Right renal cortex interstitium (tissue), 3 donors: ENCODE data around the gene PSMB11. TPM values are rescaled to one million over a fixed set of nuclear protein-coding genes. Genes with fewer than 3 reads are reported as not detected.
"Not testable (repeated sequence)": the region's sequence is repeated elsewhere in the genome, so short reads cannot be mapped to it uniquely, and the experiment has no call there.

Experiments used
- DNase-seq, 3 donors: peaks; one replicate each; pipeline ENCODE4 v3.0.0-alpha.2; 2013; ENCODE audit warnings: low read depth in 3 of 3, low spot score in 2 of 3
- polyA plus RNA-seq, 3 donors: library from polyadenylated mRNA; unstranded; fragments of 120-200 nt; gene quantifications; one replicate each; pipeline ENCODE4 v1.2.1, GENCODE V29; 2013; ENCODE audit not compliant: insufficient read length in 3 of 3

PSMB11 gene
- polyA plus RNA-seq = not detected

GRCh38 chr14:23042162-23042965, at the start of gene PSMB11:
Gene PSMB11 (plus strand): TSS chr14:23042212. CDS start chr14:23042226, 14 bp downstream.
- DNase-seq = no peak

- DNase-seq = no peak
Measured at GRCh38 chr14:22993517-22993916, 48.5 kb upstream of the PSMB11 start.

- no peak for DNase-seq
Measured at GRCh38 chr14:22994762-22995275, 47.2 kb upstream of the PSMB11 start.

GRCh38 chr14:22995889-22996625, 46.0 kb upstream of the PSMB11 start:
- no peak for DNase-seq

GRCh38 chr14:22996768-22997654, 45.0 kb upstream of the PSMB11 start:
- DNase-seq = peak in 2 of 3 donors; percentile 75 to 76

GRCh38 chr14:22997676-22998323, 44.2 kb upstream of the PSMB11 start:
- DNase-seq = no peak

GRCh38 chr14:22998329-22999012, 43.5 kb upstream of the PSMB11 start:
- DNase-seq = no peak

- no peak for DNase-seq
Measured at GRCh38 chr14:23000860-23001259, 41.2 kb upstream of the PSMB11 start.

- DNase-seq = no peak
Measured at GRCh38 chr14:23002592-23002991, 39.4 kb upstream of the PSMB11 start.

GRCh38 chr14:23004274-23004673, 37.7 kb upstream of the PSMB11 start:
- not testable (repeated sequence) for DNase-seq

- DNase-seq = no peak
Measured at GRCh38 chr14:23005451-23006187, 36.4 kb upstream of the PSMB11 start.

- no peak for DNase-seq
Measured at GRCh38 chr14:23006188-23006534, 35.9 kb upstream of the PSMB11 start.

GRCh38 chr14:23006544-23007419, 35.2 kb upstream of the PSMB11 start:
- peak; percentile 95 to 98 (median 97) for DNase-seq

- DNase-seq = no peak
Measured at GRCh38 chr14:23008831-23009230, 33.2 kb upstream of the PSMB11 start.

GRCh38 chr14:23009483-23009938, 32.5 kb upstream of the PSMB11 start:
- no peak for DNase-seq

- DNase-seq = peak in 1 of 3 donors; percentile 65
Measured at GRCh38 chr14:23009939-23010726, 31.9 kb upstream of the PSMB11 start, which contains the start of gene C14orf93. Gene C14orf93 (minus strand): TSS chr14:23010143. CDS start chr14:22999023, 11,120 bp downstream.
